Measurements from ENCODE around the gene TIAM2.

Gene TIAM2

GRCh38 chr6:155085582-155086257, 90.6 kb downstream of the TIAM2 start:
- no peak for DNase-seq
- H3K4me3 ChIP-seq (ENCODE audit: low read depth, low read length), result no peak overlapping the region
- TF ChIP-seq, protein P1, sequence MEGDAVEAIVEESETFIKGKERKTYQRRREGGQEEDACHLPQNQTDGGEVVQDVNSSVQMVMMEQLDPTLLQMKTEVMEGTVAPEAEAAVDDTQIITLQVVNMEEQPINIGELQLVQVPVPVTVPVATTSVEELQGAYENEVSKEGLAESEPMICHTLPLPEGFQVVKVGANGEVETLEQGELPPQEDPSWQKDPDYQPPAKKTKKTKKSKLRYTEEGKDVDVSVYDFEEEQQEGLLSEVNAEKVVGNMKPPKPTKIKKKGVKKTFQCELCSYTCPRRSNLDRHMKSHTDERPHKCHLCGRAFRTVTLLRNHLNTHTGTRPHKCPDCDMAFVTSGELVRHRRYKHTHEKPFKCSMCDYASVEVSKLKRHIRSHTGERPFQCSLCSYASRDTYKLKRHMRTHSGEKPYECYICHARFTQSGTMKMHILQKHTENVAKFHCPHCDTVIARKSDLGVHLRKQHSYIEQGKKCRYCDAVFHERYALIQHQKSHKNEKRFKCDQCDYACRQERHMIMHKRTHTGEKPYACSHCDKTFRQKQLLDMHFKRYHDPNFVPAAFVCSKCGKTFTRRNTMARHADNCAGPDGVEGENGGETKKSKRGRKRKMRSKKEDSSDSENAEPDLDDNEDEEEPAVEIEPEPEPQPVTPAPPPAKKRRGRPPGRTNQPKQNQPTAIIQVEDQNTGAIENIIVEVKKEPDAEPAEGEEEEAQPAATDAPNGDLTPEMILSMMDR (IDR thresholded peaks at IDR 0.05; ENCODE audit: low read depth, low read length), result no peak
- no peaks in the 10 kb centered on the region for H3K27me3 ChIP-seq (ENCODE audit: insufficient read depth, low read depth, severe bottlenecking)
- peaks cover 11% of the 10 kb centered on the region for H3K36me3 ChIP-seq
- H3K27ac ChIP-seq, result no peak overlapping the region
- H3K9me3 ChIP-seq (ENCODE audit: severe bottlenecking), result no peaks in the 10 kb centered on the region

- no peak for DNase-seq
- TF ChIP-seq, protein P1 (IDR thresholded peaks at IDR 0.05; ENCODE audit: low read depth, low read length), result no peak
- Histone ChIP-seq H3K4me3 (ENCODE audit: low read depth, low read length) (no peak overlapping the region), H3K27ac (no peak overlapping the region), H3K27me3 (ENCODE audit: insufficient read depth, low read depth, severe bottlenecking) (no peaks in the 10 kb centered on the region), H3K9me3 (ENCODE audit: severe bottlenecking) (peaks cover under 1% of the 10 kb centered on the region), H3K36me3 (peaks cover 37% of the 10 kb centered on the region)
Observed at GRCh38 chr6:155088856-155089255, 93.7 kb downstream of the TIAM2 start.

GRCh38 chr6:155089746-155090145, 94.6 kb downstream of the TIAM2 start:
- Histone ChIP-seq H3K27ac (no peak overlapping the region), H3K9me3 (ENCODE audit: severe bottlenecking) (peaks cover 2% of the 10 kb centered on the region), H3K4me3 (ENCODE audit: low read depth, low read length) (no peak overlapping the region), H3K36me3 (peaks cover 40% of the 10 kb centered on the region), H3K27me3 (ENCODE audit: insufficient read depth, low read depth, severe bottlenecking) (no peaks in the 10 kb centered on the region)
- no peak for DNase-seq
- TF ChIP-seq, protein P1 (IDR thresholded peaks at IDR 0.05; ENCODE audit: low read depth, low read length), result no peak

- Histone ChIP-seq H3K9me3 (ENCODE audit: severe bottlenecking) (peaks cover 2% of the 10 kb centered on the region), H3K4me3 (ENCODE audit: low read depth, low read length) (no peak overlapping the region), H3K27me3 (ENCODE audit: insufficient read depth, low read depth, severe bottlenecking) (no peaks in the 10 kb centered on the region), H3K27ac (no peak overlapping the region), H3K36me3 (peaks cover 40% of the 10 kb centered on the region)
- DNase-seq, result no peak
- TF ChIP-seq, protein P1 (IDR thresholded peaks at IDR 0.05; ENCODE audit: low read depth, low read length), result no peak
Observed at GRCh38 chr6:155090166-155090565, 95.1 kb downstream of the TIAM2 start.

GRCh38 chr6:155091756-155092155, 96.6 kb downstream of the TIAM2 start:
- TF ChIP-seq, protein P1 (IDR thresholded peaks at IDR 0.05; ENCODE audit: low read depth, low read length), result no peak
- no peak overlapping the region for H3K27ac ChIP-seq
- H3K27me3 ChIP-seq (ENCODE audit: insufficient read depth, low read depth, severe bottlenecking), result no peaks in the 10 kb centered on the region
- peaks cover 2% of the 10 kb centered on the region for H3K9me3 ChIP-seq (ENCODE audit: severe bottlenecking)
- H3K36me3 ChIP-seq, result peaks cover 40% of the 10 kb centered on the region
- no peak overlapping the region for H3K4me3 ChIP-seq (ENCODE audit: low read depth, low read length)
- no peak for DNase-seq

GRCh38 chr6:155093430-155093829, 98.3 kb downstream of the TIAM2 start:
- Histone ChIP-seq H3K27me3 (ENCODE audit: insufficient read depth, low read depth, severe bottlenecking) (no peaks in the 10 kb centered on the region), H3K9me3 (ENCODE audit: severe bottlenecking) (peaks cover 2% of the 10 kb centered on the region), H3K4me3 (ENCODE audit: low read depth, low read length) (no peak overlapping the region), H3K27ac (no peak overlapping the region), H3K36me3 (peaks cover 44% of the 10 kb centered on the region)
- DNase-seq, result no peak
- TF ChIP-seq, protein P1 (IDR thresholded peaks at IDR 0.05; ENCODE audit: low read depth, low read length), result no peak

Data from WERI-Rb-1 (cell line).